Right lobe of liver (tissue), 6 donors: ENCODE measurements around the gene LRRFIP2. TPM values are rescaled to one million over a fixed set of nuclear protein-coding genes. Genes with fewer than 3 reads are reported as not detected.

Experiments used
- ATAC-seq, 4 donors: fragments of 200-7000 bp; cut with Tn5 transposase; one replicate each; pipeline ENCODE4 v1.9.1; 2020; ENCODE audit warnings: mild to moderate bottlenecking in 4 of 4, moderate library complexity in 4 of 4
- DNase-seq, 3 donors: peaks; one replicate each; pipeline ENCODE4 v3.0.0-alpha.2; 2020
- H3K27ac ChIP-seq, 3 donors: fragments of 200-600 bp; one replicate each; pipeline ENCODE4 v1.8.0; 2022
- H3K27me3 ChIP-seq, 2 donors: fragments of 200-600 bp; one replicate each; pipeline ENCODE4 v1.8.0; 2022
- H3K36me3 ChIP-seq, 4 donors: fragments of 200-600 bp; sonication (generic) in 1 of 4; one replicate each; pipeline versions ENCODE4 v1.5.1 to v1.8.0; 2017 to 2022; ENCODE audit warnings: control low read depth in 1 of 4
- H3K4me1 ChIP-seq, 4 donors: fragments of 200-600 bp; sonication (generic) in 1 of 4; one replicate each; pipeline versions ENCODE4 v1.5.1 to v1.8.0; 2017 to 2022; ENCODE audit warnings: control low read depth in 1 of 4
- H3K4me3 ChIP-seq, 3 donors: fragments of 200-600 bp; one replicate each; pipeline ENCODE4 v1.8.0; 2022
- H3K9me3 ChIP-seq, 4 donors: fragments of 200-600 bp; sonication (generic) in 1 of 4; one replicate each; pipeline versions ENCODE4 v1.5.1 to v1.8.0; 2017 to 2022; ENCODE audit warnings: control low read depth in 1 of 4
- POLR2A ChIP-seq: fragments of 450-650 bp; IDR thresholded peaks from one replicate; pipeline ENCODE4 v1.6.1; 2017; ENCODE audit warnings: antibody characterized with exemption, mild to moderate bottlenecking
- WGBS: methylation state at CpG from one replicate; pipeline ENCODE4 v1.1.6; 2018; ENCODE audit warnings: low coverage, low lambda C conversion rate; ENCODE audit not compliant: insufficient coverage; ENCODE audit errors: missing lambda C conversion rate; 5-methylcytosine and 5-hydroxymethylcytosine counted together
- intact Hi-C, 2 donors: fragments of 100-400 bp; cut with DNase I; formaldehyde crosslinking; loops; one replicate each; pipeline versions ENCODE4 v1.11.2 to v1.14.1; 2022
- total RNA-seq, 6 experiments: library from RNA; depleted of rRNA in 2 of 6; stranded (reverse); fragments of >200 nt in 2 of 6; fragmentation: NEBNext Ultra II Directional in 3 of 6; extraction: Animal tissue kit (Norgen Biotek cat#: 25700) in 3 of 6; gene quantifications; one replicate each; pipeline versions ENCODE4 v1.1.0 to v1.2.4, GENCODE V29; 2016 to 2023
- TF ChIP-seq, protein P1 (sequence below), 4 donors: fragments of 200-600 bp in 3 of 4; fragments of 450-650 bp in 1 of 4; IDR thresholded peaks; one replicate each; pipeline versions ENCODE4 v1.5.1 to v1.8.0; 2016 to 2022; ENCODE audit warnings: antibody characterized with exemption in 4 of 4, mild to moderate bottlenecking in 2 of 4
- donor health status: DM: no; HTN: yes; CAD: no.
- donor health status: DM: no; HTN: no; CAD: no.
- donor health status: DM: no; HTN: no; CAD: no.
- donor health status: DM: no; HTN: yes; CAD: no.
- donor health status: DM: no; HTN: yes; CAD: no.

Gene LRRFIP2
- total RNA-seq, 6 experiments from 2014 or later = 32.8 to 46.1 (median 39.6) TPM

DNA sequence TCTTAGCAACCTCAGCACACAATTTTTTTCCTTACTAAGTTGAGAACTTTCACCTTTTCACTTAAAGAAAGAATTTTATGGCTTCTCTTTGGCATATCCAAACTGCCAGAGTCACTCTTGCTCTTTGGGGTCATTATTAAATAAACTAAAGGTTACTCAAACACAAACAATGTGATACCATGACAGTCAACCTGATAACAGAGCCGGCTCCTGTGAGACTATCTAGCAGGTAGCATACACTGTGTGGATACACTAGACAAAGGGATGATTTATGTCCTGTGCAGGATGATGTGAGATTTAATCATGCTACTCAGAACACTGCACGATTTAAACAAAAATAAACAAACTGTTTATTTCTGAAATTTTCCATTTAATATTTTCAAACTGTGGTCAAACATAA lies 35.6 kb downstream of the LRRFIP2 start:
- no peaks in the 10 kb centered on the region for H3K36me3 ChIP-seq
- H3K27ac ChIP-seq = peak overlapping the region; percentile 33 to 87 (median 79)
- intact Hi-C loops = no loop called here
- H3K9me3 ChIP-seq = no peaks in the 10 kb centered on the region
- H3K4me1 ChIP-seq = peaks cover 0 to 42% (median 15%) of the 10 kb centered on the region in 4 donors
- DNase-seq = no peak
- H3K27me3 ChIP-seq = no peaks in the 10 kb centered on the region
- 10% methylated on average over 2 of the region's 2 CpGs for WGBS
- no peak for TF ChIP-seq POLR2A
- TF ChIP-seq, protein P1, sequence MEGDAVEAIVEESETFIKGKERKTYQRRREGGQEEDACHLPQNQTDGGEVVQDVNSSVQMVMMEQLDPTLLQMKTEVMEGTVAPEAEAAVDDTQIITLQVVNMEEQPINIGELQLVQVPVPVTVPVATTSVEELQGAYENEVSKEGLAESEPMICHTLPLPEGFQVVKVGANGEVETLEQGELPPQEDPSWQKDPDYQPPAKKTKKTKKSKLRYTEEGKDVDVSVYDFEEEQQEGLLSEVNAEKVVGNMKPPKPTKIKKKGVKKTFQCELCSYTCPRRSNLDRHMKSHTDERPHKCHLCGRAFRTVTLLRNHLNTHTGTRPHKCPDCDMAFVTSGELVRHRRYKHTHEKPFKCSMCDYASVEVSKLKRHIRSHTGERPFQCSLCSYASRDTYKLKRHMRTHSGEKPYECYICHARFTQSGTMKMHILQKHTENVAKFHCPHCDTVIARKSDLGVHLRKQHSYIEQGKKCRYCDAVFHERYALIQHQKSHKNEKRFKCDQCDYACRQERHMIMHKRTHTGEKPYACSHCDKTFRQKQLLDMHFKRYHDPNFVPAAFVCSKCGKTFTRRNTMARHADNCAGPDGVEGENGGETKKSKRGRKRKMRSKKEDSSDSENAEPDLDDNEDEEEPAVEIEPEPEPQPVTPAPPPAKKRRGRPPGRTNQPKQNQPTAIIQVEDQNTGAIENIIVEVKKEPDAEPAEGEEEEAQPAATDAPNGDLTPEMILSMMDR (IDR thresholded peaks at IDR 0.05) = no peak
- H3K4me3 ChIP-seq = no peak overlapping the region
- ATAC-seq = peak; percentile 77 to 88 (median 83)

DNA sequence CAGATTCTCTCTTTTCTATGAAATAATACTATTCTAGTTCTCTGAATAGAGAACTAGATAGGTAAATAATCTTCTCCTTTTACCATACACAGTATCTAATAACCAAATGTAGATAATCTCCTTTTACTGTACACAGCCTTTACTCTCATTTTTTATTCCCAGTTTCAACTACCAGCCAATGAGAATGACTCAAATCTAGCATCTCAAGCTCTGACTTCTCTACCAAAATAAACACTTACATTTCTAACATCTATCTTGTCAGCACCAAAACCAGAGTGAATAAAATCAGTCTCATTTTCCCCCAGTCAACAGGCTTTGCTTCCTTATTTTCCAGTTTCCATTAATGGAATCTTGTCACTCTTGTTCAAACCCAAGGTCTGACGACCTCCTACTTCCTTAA lies 36.9 kb downstream of the LRRFIP2 start:
- WGBS = 59% methylated on average over 1 of the region's 1 CpG
- H3K4me1 ChIP-seq = peaks cover 0 to 52% (median 18%) of the 10 kb centered on the region in 4 donors
- no peaks in the 10 kb centered on the region for H3K36me3 ChIP-seq
- TF ChIP-seq, protein P1 (IDR thresholded peaks at IDR 0.05) = no peak
- no peak for TF ChIP-seq POLR2A
- ATAC-seq = no peak
- H3K9me3 ChIP-seq = no peaks in the 10 kb centered on the region
- no peaks in the 10 kb centered on the region for H3K27me3 ChIP-seq
- DNase-seq = no peak
- H3K4me3 ChIP-seq = no peak overlapping the region
- H3K27ac ChIP-seq = peak overlapping the region in 1 of 3 donors; percentile 79
- intact Hi-C loops = no loop called here

DNA sequence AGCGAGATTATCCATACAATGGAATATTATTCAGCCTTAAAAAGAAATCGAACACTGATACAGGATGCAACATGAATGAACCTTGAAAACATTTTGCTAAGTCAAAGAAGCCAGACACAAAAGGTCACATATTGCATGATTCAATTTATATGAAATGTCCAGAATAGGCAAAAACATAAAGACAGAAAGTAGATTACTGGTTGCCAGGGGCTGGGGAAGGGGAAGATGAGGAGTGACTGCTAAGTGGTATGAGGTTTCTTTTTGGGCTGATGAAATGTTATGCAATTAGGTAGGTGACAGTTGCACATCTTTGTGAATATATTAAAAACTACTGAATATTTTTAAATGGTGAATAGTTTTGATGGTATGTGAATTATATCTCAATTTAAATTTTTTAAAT lies 38.3 kb downstream of the LRRFIP2 start:
- DNase-seq (no peak), ATAC-seq (no peak)
- intact Hi-C loops = no loop called here
- Histone ChIP-seq H3K4me3 (no peak overlapping the region), H3K27ac (no peak overlapping the region), H3K9me3 (no peaks in the 10 kb centered on the region), H3K36me3 (no peaks in the 10 kb centered on the region), H3K27me3 (no peaks in the 10 kb centered on the region), H3K4me1 (peaks cover 0 to 54% (median 16%) of the 10 kb centered on the region in 4 donors)
- TF ChIP-seq, protein P1 (IDR thresholded peaks at IDR 0.05) = no peak
- TF ChIP-seq POLR2A = no peak
- WGBS = 85% methylated on average over 2 of the region's 2 CpGs

DNA sequence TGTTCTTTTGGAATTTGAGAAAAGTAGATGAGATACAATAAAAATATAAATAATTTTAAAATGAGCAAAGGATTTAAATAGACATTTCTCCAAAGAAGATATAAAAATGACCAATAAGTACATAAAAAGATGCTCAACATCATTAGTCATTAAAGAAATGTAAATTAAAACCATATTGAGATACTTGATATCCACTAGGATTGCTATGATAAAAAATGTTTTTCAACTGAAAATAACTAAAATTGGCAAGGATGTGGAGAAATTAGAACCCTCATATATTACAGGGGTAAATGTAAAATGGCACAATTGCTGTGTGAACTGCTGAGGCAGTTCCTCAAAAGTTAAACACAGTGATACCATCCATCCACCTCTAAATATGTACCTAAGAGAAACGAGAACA lies 38.8 kb downstream of the LRRFIP2 start:
- H3K4me1 ChIP-seq = peaks cover 0 to 49% (median 14%) of the 10 kb centered on the region in 4 donors
- 93% methylated on average over 1 of the region's 1 CpG for WGBS

More for the DNA sequence above, 38.8 kb downstream of the LRRFIP2 start:
- Histone ChIP-seq H3K36me3 (no peaks in the 10 kb centered on the region), H3K9me3 (no peaks in the 10 kb centered on the region), H3K27ac (no peak overlapping the region), H3K4me3 (no peak overlapping the region), H3K27me3 (no peaks in the 10 kb centered on the region)
- ATAC-seq = no peak
- DNase-seq = no peak
- intact Hi-C loops = no loop called here
- TF ChIP-seq POLR2A = no peak
- TF ChIP-seq, protein P1 (IDR thresholded peaks at IDR 0.05) = no peak
